Astrocyte (in vitro differentiated cells and primary cell): ENCODE data around the gene CAND2. TPM values are rescaled to one million over a fixed set of nuclear protein-coding genes. Genes with fewer than 3 reads are reported as not detected.

Source experiments
- DNase-seq: peaks from one replicate; pipeline ENCODE4 v3.0.0-alpha.2; 2010; ENCODE audit warnings: low read depth
- FAIRE-seq: peaks from 2 replicates; lab custom pipeline; 2011; peaks lifted over from hg19 to GRCh38; lab: Jason Lieb, UNC
- H2AFZ ChIP-seq: 2 replicates; pipeline ENCODE4 v1.6.0; 2012; ENCODE audit warnings: low read depth, low read length, inconsistent platforms
- H3K27ac ChIP-seq: 2 replicates; pipeline ENCODE4 v1.5.1; 2011; ENCODE audit warnings: low read depth, low read length, inconsistent platforms
- H3K27me3 ChIP-seq: 2 replicates; pipeline ENCODE4 v1.6.0; 2011; ENCODE audit warnings: low read length, inconsistent platforms; ENCODE audit not compliant: insufficient read depth
- H3K36me3 ChIP-seq: 2 replicates; pipeline ENCODE4 v1.5.1; 2011; ENCODE audit warnings: low read length, inconsistent platforms; ENCODE audit not compliant: insufficient read depth
- H3K4me1 ChIP-seq: 2 replicates; pipeline ENCODE4 v1.5.1; 2011; ENCODE audit warnings: low read length, inconsistent platforms; ENCODE audit not compliant: insufficient read depth
- H3K4me2 ChIP-seq: 2 replicates; pipeline ENCODE4 v1.6.0; 2012; ENCODE audit warnings: low read length, inconsistent platforms
- H3K4me3 ChIP-seq: 2 replicates; pipeline ENCODE4 v1.5.1; 2011; ENCODE audit warnings: low read depth, mild to moderate bottlenecking, low read length, inconsistent platforms; ENCODE audit not compliant: insufficient read depth
- H3K79me2 ChIP-seq: 2 replicates; pipeline ENCODE4 v1.6.0; 2012; ENCODE audit warnings: mild to moderate bottlenecking, low read length, inconsistent platforms; ENCODE audit not compliant: insufficient read depth
- H3K9ac ChIP-seq: 2 replicates; pipeline ENCODE4 v1.6.0; 2012; ENCODE audit warnings: mild to moderate bottlenecking, low read length, inconsistent platforms
- H3K9me3 ChIP-seq: 2 replicates; pipeline ENCODE4 v1.5.1; 2012; ENCODE audit warnings: low read depth, mild to moderate bottlenecking, low read length, inconsistent platforms; ENCODE audit not compliant: insufficient read depth
- H4K20me1 ChIP-seq: 2 replicates; pipeline ENCODE4 v1.6.0; 2012; ENCODE audit warnings: low read length, inconsistent platforms; ENCODE audit not compliant: insufficient read depth
- H3K27ac Mint-ChIP-seq: one replicate; pipeline ENCODE4 v1.8.0; 2021; ENCODE audit warnings: mild to moderate bottlenecking, mixed read lengths; ENCODE audit not compliant: unreplicated experiment
- H3K27me3 Mint-ChIP-seq: one replicate; pipeline ENCODE4 v1.8.0; 2021; ENCODE audit warnings: low read depth, mixed read lengths; ENCODE audit not compliant: unreplicated experiment
- H3K36me3 Mint-ChIP-seq: one replicate; pipeline ENCODE4 v1.8.0; 2021; ENCODE audit warnings: low read depth, mixed read lengths; ENCODE audit not compliant: unreplicated experiment
- H3K4me1 Mint-ChIP-seq: one replicate; pipeline ENCODE4 v1.8.0; 2021; ENCODE audit warnings: low read depth, mixed read lengths; ENCODE audit not compliant: unreplicated experiment
- H3K4me3 Mint-ChIP-seq: one replicate; pipeline ENCODE4 v1.8.0; 2021; ENCODE audit warnings: mild to moderate bottlenecking, moderate library complexity, mixed read lengths; ENCODE audit not compliant: unreplicated experiment
- H3K9me3 Mint-ChIP-seq: one replicate; pipeline ENCODE4 v1.8.0; 2021; ENCODE audit warnings: mild to moderate bottlenecking, mixed read lengths; ENCODE audit not compliant: unreplicated experiment
- CTCF ChIP-seq: IDR thresholded peaks from 2 replicates; pipeline ENCODE4 v1.5.1; 2011; ENCODE audit warnings: low read depth, mild to moderate bottlenecking, inconsistent platforms, low read length, moderate library complexity; ENCODE audit not compliant: insufficient read depth
- EZH2 ChIP-seq: IDR thresholded peaks from 2 replicates; pipeline ENCODE4 v1.6.1; 2012; ENCODE audit warnings: mild to moderate bottlenecking, low read length, inconsistent platforms; ENCODE audit not compliant: insufficient read depth
- total RNA-seq: library from RNA; stranded (reverse); gene quantifications from 2 replicates; pipeline ENCODE4 v1.2.1, GENCODE V29; 2021

The CAND2 gene
- total RNA-seq, 1 donor from 2014 or later = 4.6 TPM

GRCh38 chr3:12856626-12857025 lies 60.1 kb downstream of the CAND2 start:
- Mint-ChIP-seq H3K4me3 (no peak overlapping the region), H3K27me3 (peaks cover 52% of the 10 kb centered on the region), H3K27ac (no peak overlapping the region), H3K4me1 (peaks cover 7% of the 10 kb centered on the region), H3K36me3 (no peaks in the 10 kb centered on the region), H3K9me3 (peaks cover 7% of the 10 kb centered on the region)
- H3K4me2 ChIP-seq = no peak overlapping the region
- H2AFZ ChIP-seq = no peak overlapping the region
- peaks cover 22% of the 10 kb centered on the region for H3K27me3 ChIP-seq
- H3K4me1 ChIP-seq = no peaks in the 10 kb centered on the region
- no peak for TF ChIP-seq EZH2
- no peak for TF ChIP-seq CTCF
- FAIRE-seq (no peak), DNase-seq (no peak)
- H3K79me2 ChIP-seq = no peaks in the 10 kb centered on the region
- H3K27ac ChIP-seq = no peak overlapping the region
- H3K9me3 ChIP-seq = no peaks in the 10 kb centered on the region
- H4K20me1 ChIP-seq = no peaks in the 10 kb centered on the region
- H3K36me3 ChIP-seq = no peaks in the 10 kb centered on the region
- no peak overlapping the region for H3K9ac ChIP-seq
- no peak overlapping the region for H3K4me3 ChIP-seq

GRCh38 chr3:12859840-12860239 lies 63.4 kb downstream of the CAND2 start:
- Mint-ChIP-seq H3K27me3 (peaks cover 50% of the 10 kb centered on the region), H3K27ac (no peak overlapping the region), H3K9me3 (peaks cover 7% of the 10 kb centered on the region), H3K4me1 (no peaks in the 10 kb centered on the region), H3K36me3 (no peaks in the 10 kb centered on the region), H3K4me3 (no peak overlapping the region)
- Histone ChIP-seq H3K27me3 (peaks cover 18% of the 10 kb centered on the region), H3K4me1 (no peaks in the 10 kb centered on the region), H3K9ac (no peak overlapping the region), H3K79me2 (no peaks in the 10 kb centered on the region), H2AFZ (no peak overlapping the region), H3K4me2 (no peak overlapping the region), H3K4me3 (no peak overlapping the region), H4K20me1 (no peaks in the 10 kb centered on the region), H3K27ac (no peak overlapping the region), H3K36me3 (no peaks in the 10 kb centered on the region), H3K9me3 (no peaks in the 10 kb centered on the region)
- TF ChIP-seq EZH2 = no peak
- FAIRE-seq = no peak
- no peak for DNase-seq

- no peak for DNase-seq
- H3K4me3 Mint-ChIP-seq = no peak overlapping the region
- Histone ChIP-seq H3K4me1 (no peaks in the 10 kb centered on the region), H2AFZ (no peak overlapping the region), H4K20me1 (no peaks in the 10 kb centered on the region), H3K4me3 (no peak overlapping the region), H3K9me3 (peaks cover 8% of the 10 kb centered on the region), H3K9ac (no peak overlapping the region), H3K4me2 (no peak overlapping the region), H3K79me2 (no peaks in the 10 kb centered on the region), H3K36me3 (no peaks in the 10 kb centered on the region), H3K27ac (no peak overlapping the region), H3K27me3 (peaks cover 11% of the 10 kb centered on the region)
- peaks cover 12% of the 10 kb centered on the region for H3K9me3 Mint-ChIP-seq
- no peak overlapping the region for H3K27ac Mint-ChIP-seq
- no peaks in the 10 kb centered on the region for H3K4me1 Mint-ChIP-seq
- H3K27me3 Mint-ChIP-seq = peaks cover 43% of the 10 kb centered on the region
- TF ChIP-seq EZH2 (no peak), CTCF (no peak)
- no peaks in the 10 kb centered on the region for H3K36me3 Mint-ChIP-seq
- FAIRE-seq = no peak
Observed at GRCh38 chr3:12861611-12862010, 65.1 kb downstream of the CAND2 start.
